SK-N-SH treated with all-trans-retinoic acid at 6 μM for 48 hours (cell line): ENCODE measurements around the gene CBL.

Source experiments
- ATAC-seq: fragments of 200-7000 bp; cut with Tn5 transposase; 3 replicates; pipeline ENCODE4 v1.9.1; 2020; ENCODE audit warnings: mild to moderate bottlenecking, moderate library complexity
- BACH2 ChIP-seq: fragments of 250-450 bp; sonication (Bioruptor Pico); IDR thresholded peaks from 2 replicates; pipeline ENCODE4 v1.9.0; 2021; ENCODE audit warnings: mild to moderate bottlenecking, borderline replicate concordance
- CREB5 ChIP-seq: fragments of 250-450 bp; sonication (Bioruptor Pico); IDR thresholded peaks from 2 replicates; pipeline ENCODE4 v1.5.1; 2020; ENCODE audit warnings: low read depth, mild to moderate bottlenecking, moderate library complexity
- CSDC2 ChIP-seq: fragments of 250-450 bp; sonication (Bioruptor Pico); IDR thresholded peaks from 2 replicates; pipeline ENCODE4 v1.5.0; 2020; ENCODE audit warnings: mild to moderate bottlenecking, moderate library complexity
- CSRNP3 ChIP-seq: fragments of 250-450 bp; sonication (Bioruptor Pico); IDR thresholded peaks from 2 replicates; pipeline ENCODE4 v1.5.1; 2021; ENCODE audit warnings: mild to moderate bottlenecking, moderate library complexity
- ESRRG ChIP-seq: fragments of 250-450 bp; sonication (Bioruptor Pico); IDR thresholded peaks from 2 replicates; pipeline ENCODE4 v1.6.1; 2021; ENCODE audit warnings: mild to moderate bottlenecking
- GLIS3 ChIP-seq: fragments of 250-450 bp; sonication (Bioruptor Pico); IDR thresholded peaks from 2 replicates; pipeline ENCODE4 v1.5.0; 2020; ENCODE audit warnings: mild to moderate bottlenecking, moderate library complexity
- ISL1 ChIP-seq: fragments of 250-450 bp; sonication (Bioruptor Pico); IDR thresholded peaks from 2 replicates; pipeline ENCODE4 v2.1.2; 2022; ENCODE audit warnings: mild to moderate bottlenecking, moderate library complexity
- OSR1 ChIP-seq: fragments of 250-450 bp; sonication (Bioruptor Pico); IDR thresholded peaks from 2 replicates; pipeline ENCODE4 v1.8.0; 2022; ENCODE audit warnings: moderate library complexity, mild to moderate bottlenecking, inconsistent platforms
- PATZ1 ChIP-seq: fragments of 250-450 bp; sonication (Bioruptor Pico); IDR thresholded peaks from 2 replicates; pipeline ENCODE4 v1.8.0; 2020; ENCODE audit warnings: mild to moderate bottlenecking, moderate library complexity, borderline replicate concordance
- POU6F1 ChIP-seq: fragments of 250-450 bp; sonication (Bioruptor Pico); IDR thresholded peaks from 2 replicates; pipeline ENCODE4 v1.8.0; 2021; ENCODE audit warnings: low read depth, mild to moderate bottlenecking, moderate library complexity, borderline replicate concordance
- PPARA ChIP-seq: fragments of 250-450 bp; sonication (Bioruptor Pico); IDR thresholded peaks from 2 replicates; pipeline ENCODE4 v1.5.0; 2020; ENCODE audit warnings: mild to moderate bottlenecking, borderline replicate concordance
- SNAI2 ChIP-seq: fragments of 250-450 bp; sonication (Bioruptor Pico); IDR thresholded peaks from 2 replicates; pipeline ENCODE4 v1.5.0; 2020; ENCODE audit warnings: mild to moderate bottlenecking, moderate library complexity
- TCF4 ChIP-seq: fragments of 250-450 bp; sonication (Bioruptor Pico); IDR thresholded peaks from 2 replicates; pipeline ENCODE4 v1.8.0; 2021; ENCODE audit warnings: mild to moderate bottlenecking, moderate library complexity, borderline replicate concordance
- TSHZ2 ChIP-seq: fragments of 250-450 bp; sonication (Bioruptor Pico); IDR thresholded peaks from 2 replicates; pipeline ENCODE4 v1.5.0; 2020; ENCODE audit warnings: mild to moderate bottlenecking, moderate library complexity
- ZC3H10 ChIP-seq: fragments of 250-450 bp; sonication (Bioruptor Pico); IDR thresholded peaks from 2 replicates; pipeline ENCODE4 v1.5.1; 2021; ENCODE audit warnings: mild to moderate bottlenecking, moderate library complexity
- ZFP3 ChIP-seq: fragments of 250-450 bp; sonication (Bioruptor Pico); IDR thresholded peaks from 2 replicates; pipeline ENCODE4 v1.5.0; 2020; ENCODE audit warnings: mild to moderate bottlenecking, moderate library complexity
- ZFP30 ChIP-seq: fragments of 450-650 bp; formaldehyde crosslinking; IDR thresholded peaks from 2 replicates; pipeline ENCODE4 v1.5.0; 2022; ENCODE audit warnings: mild to moderate bottlenecking, moderate library complexity
- ZNF565 ChIP-seq: fragments of 450-650 bp; formaldehyde crosslinking; conservative IDR thresholded peaks from 2 replicates; pipeline ENCODE4 v1.5.0; 2020; ENCODE audit warnings: low read depth, mild to moderate bottlenecking, moderate library complexity
- ZNF70 ChIP-seq: fragments of 450-650 bp; formaldehyde crosslinking; IDR thresholded peaks from 2 replicates; pipeline ENCODE4 v1.5.0; 2020; ENCODE audit warnings: mild to moderate bottlenecking, moderate library complexity

CBL gene

GRCh38 chr11:119355091-119355843 is 149.1 kb downstream of the CBL start:
- TF ChIP-seq BACH2 (CRISPR knock-in tag) (no peak), SNAI2 (CRISPR knock-in tag) (no peak), ZNF565 (CRISPR knock-in tag) (no peak), TSHZ2 (CRISPR knock-in tag) (no peak), ZNF70 (CRISPR knock-in tag) (no peak), POU6F1 (CRISPR knock-in tag) (no peak), ZFP3 (CRISPR knock-in tag) (no peak), CSRNP3 (CRISPR knock-in tag) (no peak), PPARA (CRISPR knock-in tag) (no peak), TCF4 (CRISPR knock-in tag) (no peak), ESRRG (CRISPR knock-in tag) (no peak), ZFP30 (CRISPR knock-in tag) (no peak), CSDC2 (CRISPR knock-in tag) (no peak), OSR1 (CRISPR knock-in tag) (no peak), PATZ1 (CRISPR knock-in tag) (no peak), CREB5 (no peak)
- TF ChIP-seq, all 23 proteins: peak for 0
- ATAC-seq = no peak

GRCh38 chr11:119356349-119357031 is 150.4 kb downstream of the CBL start:
- no peak for TF ChIP-seq CSRNP3 (CRISPR knock-in tag)
- TF ChIP-seq ISL1 (CRISPR knock-in tag) = no peak
- 0 out of 2 replicates have a peak, but pooled peaks have one; percentile 40 for TF ChIP-seq ZFP3 (CRISPR knock-in tag)
- ATAC-seq = peak; percentile 80

- no peak for ATAC-seq
- TF ChIP-seq CREB5 = no peak
- no peak for TF ChIP-seq POU6F1 (CRISPR knock-in tag)
- TF ChIP-seq ISL1 (CRISPR knock-in tag) = no peak
- TF ChIP-seq ZFP3 (CRISPR knock-in tag) = no peak
- TF ChIP-seq SNAI2 (CRISPR knock-in tag) = no peak
- no peak for TF ChIP-seq ZC3H10 (CRISPR knock-in tag)
- TF ChIP-seq GLIS3 = no peak
- TF ChIP-seq CSDC2 (CRISPR knock-in tag) = no peak
- TF ChIP-seq CSRNP3 (CRISPR knock-in tag) = no peak
- TF ChIP-seq ZNF70 (CRISPR knock-in tag) = no peak
These were observed 150.9 kb downstream of the CBL start for GRCh38 chr11:119357074-119357473.
